ENCODE data around the gene ABCC1.

DNA sequence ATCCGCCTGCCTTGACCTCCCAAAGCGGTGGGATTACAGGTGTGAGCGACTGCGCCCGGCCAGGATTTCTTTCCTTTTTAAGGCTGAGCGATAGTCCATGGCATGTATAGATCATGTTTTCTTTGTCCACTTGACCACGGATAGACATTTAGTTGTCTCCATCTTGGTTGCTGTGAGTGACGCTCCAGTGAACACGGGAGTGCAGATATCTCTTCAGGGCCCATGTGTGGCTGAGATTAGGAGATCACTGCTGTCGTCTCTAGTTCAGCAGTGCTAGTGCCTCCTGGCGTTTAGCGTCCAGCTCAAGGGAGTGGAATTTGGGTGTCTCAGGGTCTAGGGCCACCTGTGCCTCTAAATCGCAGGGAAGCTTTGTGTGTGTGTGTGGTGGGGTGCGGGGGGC lies 41.5 kb downstream of the ABCC1 start:
- TF ChIP-seq CTCF (IDR thresholded peaks at IDR 0.05) (no peak), POLR2A (IDR thresholded peaks at IDR 0.05) (no peak)

All from adrenal gland (tissue), 5 donors.